Cardiac fibroblast (primary cell): ENCODE measurements around the gene RTN4.

Experiments
- DNase-seq, 2 donors: peaks; one replicate each; pipeline versions ENCODE4 v3.0.0 to v3.0.0-alpha.2; 2010; ENCODE audit warnings: low read depth in 2 of 2
- H3K4me3 ChIP-seq, 2 donors: replicated peaks in 1 of 2; 1 replicate in 1 of 2; 2 replicates in 1 of 2; pipeline ENCODE4 v1.5.1; 2011; ENCODE audit warnings: low read depth in 2 of 2, low read length in 2 of 2, mild to moderate bottlenecking in 2 of 2, moderate library complexity in 1 of 2
- CTCF ChIP-seq: IDR thresholded peaks from one replicate; pipeline ENCODE4 v1.5.1; 2011; ENCODE audit warnings: low read depth, mild to moderate bottlenecking, low read length, inconsistent platforms

The RTN4 gene

DNA sequence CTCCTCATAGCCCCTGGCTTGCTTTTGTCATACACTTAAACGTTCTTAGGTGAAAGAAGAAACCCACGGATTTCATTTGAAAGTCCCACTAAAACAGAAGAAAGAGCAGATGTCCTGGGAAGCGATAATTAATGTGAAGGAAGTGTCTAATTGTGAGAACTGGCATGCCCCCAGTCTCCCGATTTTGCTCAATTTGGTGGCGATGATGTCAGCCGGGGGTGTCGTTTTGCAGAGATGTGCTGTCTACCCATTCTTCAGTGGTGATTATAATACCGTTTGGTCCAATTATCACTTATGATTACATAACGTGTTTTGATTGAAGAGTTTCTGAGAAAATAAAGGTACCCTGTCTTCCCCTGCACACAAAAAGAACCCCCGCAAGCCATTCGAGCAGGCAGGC, 103.1 kb downstream of the RTN4 start:
- no peak overlapping the region for H3K4me3 ChIP-seq
- DNase-seq: no peak
- TF ChIP-seq CTCF: no peak

DNA sequence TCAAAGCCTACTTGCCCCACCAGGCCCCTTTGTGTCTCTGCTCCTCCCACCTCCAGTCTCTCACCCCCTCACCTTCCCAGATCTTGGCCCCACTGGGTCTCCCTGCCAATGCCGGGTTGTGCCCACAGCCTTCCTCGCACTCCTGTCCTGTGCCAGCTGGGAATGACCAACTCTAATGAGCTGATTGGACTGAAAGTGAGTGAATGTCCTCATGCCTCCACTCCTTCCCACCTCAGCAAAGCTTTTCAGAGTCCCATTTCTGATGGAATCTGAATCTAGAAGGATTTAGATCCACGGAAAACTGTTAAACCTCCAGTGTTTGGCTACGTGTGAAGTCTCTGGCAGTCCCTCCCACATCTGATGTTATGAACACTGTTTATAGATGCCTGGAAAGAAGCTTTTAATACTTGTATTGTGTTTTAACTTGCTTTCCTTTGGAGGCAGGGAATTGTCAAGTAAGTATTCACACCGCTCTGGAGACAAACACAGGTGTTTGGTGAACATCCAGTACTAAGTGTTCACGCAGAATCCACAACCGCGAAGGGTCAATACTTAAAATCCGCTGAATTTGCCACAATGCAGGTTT, 103.9 kb downstream of the RTN4 start:
- TF ChIP-seq CTCF: no peak
- no peak for DNase-seq
- no peak overlapping the region for H3K4me3 ChIP-seq

GRCh38 chr2:54945391-54946219, 104.6 kb downstream of the RTN4 start:
- no peak overlapping the region for H3K4me3 ChIP-seq
- peak; percentile 51 to 86 for DNase-seq
- no peak for TF ChIP-seq CTCF

GRCh38 chr2:54944724-54945326, 105.4 kb downstream of the RTN4 start:
- no peak for DNase-seq
- no peak for TF ChIP-seq CTCF
- no peak overlapping the region for H3K4me3 ChIP-seq

DNA sequence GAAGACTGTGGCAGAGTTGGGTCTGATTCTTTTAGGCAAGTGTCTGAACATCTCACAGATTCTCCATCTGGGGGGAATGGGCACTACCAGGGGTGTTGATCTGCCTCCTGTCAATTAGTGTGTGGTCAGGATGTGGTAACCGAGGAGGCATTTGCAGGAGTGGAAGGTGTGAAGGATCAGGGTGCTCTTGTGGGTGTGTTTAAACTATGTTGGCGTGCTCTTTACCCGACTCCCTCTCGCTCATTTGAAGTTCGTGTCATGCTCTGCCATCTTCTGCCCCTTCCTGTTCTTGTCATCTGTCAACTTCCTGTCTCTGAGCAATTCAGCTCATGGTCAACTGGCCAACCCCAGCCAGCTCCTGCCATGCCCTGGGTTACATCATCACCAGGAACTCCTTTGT, 107.9 kb downstream of the RTN4 start:
- no peak overlapping the region for H3K4me3 ChIP-seq
- TF ChIP-seq CTCF: no peak
- DNase-seq: no peak

DNA sequence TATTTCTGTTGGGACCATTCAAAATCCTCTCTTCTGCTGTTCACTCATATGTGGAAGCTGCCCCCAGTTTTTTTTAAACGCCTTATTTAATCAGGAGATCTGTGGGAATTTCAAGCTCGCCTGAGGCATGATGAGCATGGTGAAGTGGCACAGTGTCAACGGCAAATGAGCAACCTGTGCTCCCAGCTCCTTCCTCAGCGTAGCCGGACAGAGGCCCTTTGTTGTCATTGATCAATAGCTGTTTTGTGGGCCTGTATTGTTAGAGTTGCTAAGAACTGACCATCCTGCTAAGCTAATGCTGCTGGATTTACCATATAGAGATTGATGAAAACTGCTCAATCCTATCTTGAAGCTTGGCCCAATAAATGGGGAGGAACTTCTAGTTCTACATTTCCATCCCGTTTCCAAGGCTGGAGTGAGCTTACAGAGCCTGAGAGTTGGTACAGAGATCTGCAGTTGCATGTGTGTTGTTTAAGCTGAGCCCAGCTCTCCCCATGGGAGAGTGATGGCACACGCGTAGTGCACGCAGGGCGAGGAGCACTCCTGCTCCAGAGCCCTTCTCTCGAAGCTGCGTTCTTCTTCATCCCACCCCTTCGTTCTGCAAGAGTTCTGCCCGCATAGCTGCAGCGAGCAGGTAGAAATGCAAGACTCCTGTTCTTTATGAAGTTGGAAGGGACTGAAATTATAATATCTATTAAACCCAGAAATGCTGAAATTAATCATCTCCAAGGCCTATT, 108.8 kb downstream of the RTN4 start:
- DNase-seq: no peak
- no peak overlapping the region for H3K4me3 ChIP-seq
- no peak for TF ChIP-seq CTCF
